ENCODE data around the gene ATG16L1. TPM values are rescaled to one million over a fixed set of nuclear protein-coding genes. Genes with fewer than 3 reads are reported as not detected.

Gene ATG16L1
- total and polyA plus RNA-seq, 2 of the 4 experiments (the other 2 are of a cell fraction) = 20.0 to 26.2 TPM

GRCh38 chr2:233319256-233319655, 67.8 kb downstream of the ATG16L1 start:
- CTCF ChIA-PET = no interaction called here
- Histone ChIP-seq H3K27me3 (ENCODE audit: control insufficient read depth, insufficient read depth, low read length) (peaks cover 24% of the 10 kb centered on the region), H3K27ac (ENCODE audit: insufficient read depth, low read length) (no peak overlapping the region), H2BK5ac (ENCODE audit: low read depth, low read length, poor library complexity, severe bottlenecking) (no peak overlapping the region), H4K5ac (ENCODE audit: low read depth, low read length) (no peak overlapping the region), H4K20me1 (ENCODE audit: insufficient read depth, low read length) (no peaks in the 10 kb centered on the region), H4K8ac (ENCODE audit: low read depth in 2 of 2, low read length in 2 of 2) (no peak overlapping the region), H3K56ac (ENCODE audit: extremely low read depth, insufficient read depth, low read length) (no peak overlapping the region), H3K79me1 (ENCODE audit: low read depth in 1 of 2, low read length in 2 of 2) (no peaks in the 10 kb centered on the region), H3K36me3 (ENCODE audit: control insufficient read depth, insufficient read depth, low read length) (no peaks in the 10 kb centered on the region), H2AK5ac (ENCODE audit: low read depth, low read length) (no peak overlapping the region), H3K14ac (replicated peaks; ENCODE audit: low read depth, low read length) (no peak overlapping the region), H2AFZ (replicated peaks; ENCODE audit: low read length, poor library complexity) (no peak overlapping the region), H2BK20ac (ENCODE audit: low read depth, low read length) (no peak overlapping the region), H2BK15ac (ENCODE audit: low read depth, low read length) (no peak overlapping the region), H3K9ac (ENCODE audit: low read depth, low read length) (no peak overlapping the region), H3K23ac (ENCODE audit: low read depth, low read length) (no peak overlapping the region), H3K9me3 (ENCODE audit: control insufficient read depth, insufficient read depth, low read length) (no peaks in the 10 kb centered on the region), H3K4ac (ENCODE audit: low read depth, low read length) (no peak overlapping the region), H2BK120ac (ENCODE audit: low read depth, low read length) (no peak overlapping the region), H4K91ac (ENCODE audit: insufficient read depth, low read depth, low read length) (no peak overlapping the region), H3K18ac (ENCODE audit: low read depth, low read length) (no peak overlapping the region), H3K9me1 (ENCODE audit: insufficient read depth, low read length) (no peaks in the 10 kb centered on the region), H3K4me1 (ENCODE audit: control insufficient read depth, insufficient read depth, low read length) (no peaks in the 10 kb centered on the region), H2AK9ac (replicated peaks; ENCODE audit: low read depth, low read length, poor library complexity) (no peak overlapping the region), H3K4me2 (ENCODE audit: low read depth, low read length) (no peak overlapping the region), H3K4me3 (ENCODE audit: insufficient read depth, low read depth, low read length) (no peak overlapping the region)
- no CpG with 5 or more reads among the region's 5 CpGs for WGBS, 2 experiments (ENCODE audit: extremely low coverage in 2 of 2, insufficient read length in 1 of 2)
- no TSS peak for BruUV-seq (replicated peaks)
- intact Hi-C loops (cut with micrococcal nuclease) = no loop called here
- TF ChIP-seq USF2 (IDR thresholded peaks at IDR 0.05; ENCODE audit: low read depth, low read length) (no peak), NFE2L2 (IDR thresholded peaks at IDR 0.05; ENCODE audit: low read depth, low read length) (no peak), MXI1 (IDR thresholded peaks at IDR 0.05; ENCODE audit: borderline replicate concordance, low read depth, low read length) (no peak), RCOR1 (IDR thresholded peaks at IDR 0.05; ENCODE audit: insufficient replicate concordance, low read length) (no peak), RFX5 (IDR thresholded peaks at IDR 0.05; ENCODE audit: low read depth, low read length) (no peak), CEBPB (IDR thresholded peaks at IDR 0.05; ENCODE audit: low read depth, low read length) (no peak), MAZ (IDR thresholded peaks at IDR 0.05; ENCODE audit: borderline replicate concordance, low read depth, low read length) (no peak), SMC3 (IDR thresholded peaks at IDR 0.05; ENCODE audit: low read depth, low read length) (no peak), RAD21 (IDR thresholded peaks at IDR 0.05; ENCODE audit: low read length) (no peak)
- ATAC-seq (ENCODE audit: low read depth) (no peak), DNase-seq (no peak)
- dilution Hi-C loops (cut with HindIII; ENCODE audit: low sequenced_read_pairs, unreplicated experiment) = no loop called here
- POLR2A ChIA-PET (ENCODE audit: unreplicated experiment) = no interaction called here
- in situ Hi-C loops (cut with MboI; ENCODE audit: low sequenced_read_pairs) = no loop called here

Measured in IMR-90 (cell line).